ENCODE results near the gene SEC14L1. TPM values are rescaled to one million over a fixed set of nuclear protein-coding genes. Genes with fewer than 3 reads are reported as not detected.

SEC14L1 gene
- total RNA-seq, 2 donors from 2014 or later: 89.0 to 105 TPM

DNA sequence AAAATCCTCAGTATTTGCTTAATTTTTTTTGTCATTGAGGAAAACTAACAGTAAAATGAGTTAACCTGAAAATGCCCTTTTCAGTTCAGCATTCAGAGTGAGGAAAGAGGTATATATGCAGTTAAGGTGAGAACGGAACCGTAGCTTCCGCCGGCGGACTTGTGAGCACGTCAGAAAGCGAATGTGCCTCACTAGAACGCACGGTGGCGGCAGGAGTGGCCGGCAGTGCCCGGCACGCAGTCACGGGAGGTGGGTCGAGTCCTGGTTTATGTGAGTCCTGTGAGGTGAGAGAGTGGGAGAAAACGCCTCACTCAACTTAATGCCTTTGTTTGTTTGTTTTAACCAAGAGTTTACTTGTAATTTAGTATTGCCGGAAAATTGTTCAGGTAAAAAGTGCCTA lies 6.1 kb downstream of the SEC14L1 start:
- Histone ChIP-seq H3K4me1 (ENCODE audit: control insufficient read depth in 1 of 2, low read depth in 2 of 2) (peaks cover 22 to 52% of the 10 kb centered on the region in 2 donors), H3K36me3 (peaks cover 8% of the 10 kb centered on the region), H3K9me3 (no peaks in the 10 kb centered on the region), H3K27me3 (replicated peaks; ENCODE audit: insufficient read depth) (no peaks in the 10 kb centered on the region), H3K27ac (no peak overlapping the region), H3K4me3 (no peak overlapping the region)
- ATAC-seq (ENCODE audit: insufficient number of reproducible peaks, low FRiP score, low read depth) (no peak), DNase-seq (ENCODE audit: low spot score) (no peak)
- TF ChIP-seq, protein P1, sequence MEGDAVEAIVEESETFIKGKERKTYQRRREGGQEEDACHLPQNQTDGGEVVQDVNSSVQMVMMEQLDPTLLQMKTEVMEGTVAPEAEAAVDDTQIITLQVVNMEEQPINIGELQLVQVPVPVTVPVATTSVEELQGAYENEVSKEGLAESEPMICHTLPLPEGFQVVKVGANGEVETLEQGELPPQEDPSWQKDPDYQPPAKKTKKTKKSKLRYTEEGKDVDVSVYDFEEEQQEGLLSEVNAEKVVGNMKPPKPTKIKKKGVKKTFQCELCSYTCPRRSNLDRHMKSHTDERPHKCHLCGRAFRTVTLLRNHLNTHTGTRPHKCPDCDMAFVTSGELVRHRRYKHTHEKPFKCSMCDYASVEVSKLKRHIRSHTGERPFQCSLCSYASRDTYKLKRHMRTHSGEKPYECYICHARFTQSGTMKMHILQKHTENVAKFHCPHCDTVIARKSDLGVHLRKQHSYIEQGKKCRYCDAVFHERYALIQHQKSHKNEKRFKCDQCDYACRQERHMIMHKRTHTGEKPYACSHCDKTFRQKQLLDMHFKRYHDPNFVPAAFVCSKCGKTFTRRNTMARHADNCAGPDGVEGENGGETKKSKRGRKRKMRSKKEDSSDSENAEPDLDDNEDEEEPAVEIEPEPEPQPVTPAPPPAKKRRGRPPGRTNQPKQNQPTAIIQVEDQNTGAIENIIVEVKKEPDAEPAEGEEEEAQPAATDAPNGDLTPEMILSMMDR (IDR thresholded peaks at IDR 0.05): no peak

DNA sequence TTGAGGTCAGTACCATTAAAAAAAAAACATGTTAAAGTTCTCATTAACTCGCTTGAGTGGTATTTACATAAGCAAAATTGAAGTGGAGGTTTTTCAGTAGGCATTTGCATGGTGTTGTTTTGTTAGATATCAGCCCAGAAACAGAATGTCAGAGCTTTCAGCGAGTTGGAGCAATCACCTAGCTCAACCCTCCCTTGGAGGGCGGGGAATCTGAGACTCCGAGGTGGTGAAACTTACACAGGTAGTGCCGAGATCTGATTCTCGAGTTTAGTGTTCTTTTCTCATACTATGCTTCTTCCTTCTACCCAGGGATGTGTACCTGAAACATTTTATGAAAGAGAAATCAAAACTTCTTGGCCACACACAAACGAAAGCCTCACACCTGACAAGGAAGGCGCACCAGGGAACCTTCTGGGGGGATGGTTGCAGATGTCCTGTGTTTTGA lies 6.6 kb downstream of the SEC14L1 start:
- Histone ChIP-seq H3K27me3 (replicated peaks; ENCODE audit: insufficient read depth) (no peaks in the 10 kb centered on the region), H3K27ac (no peak overlapping the region), H3K9me3 (no peaks in the 10 kb centered on the region), H3K4me1 (ENCODE audit: control insufficient read depth in 1 of 2, low read depth in 2 of 2) (peaks cover 23 to 54% of the 10 kb centered on the region in 2 donors), H3K4me3 (no peak overlapping the region), H3K36me3 (peaks cover 8% of the 10 kb centered on the region)
- ATAC-seq (ENCODE audit: insufficient number of reproducible peaks, low FRiP score, low read depth): no peak
- TF ChIP-seq, protein P1 (IDR thresholded peaks at IDR 0.05): no peak
- DNase-seq (ENCODE audit: low spot score): no peak

DNA sequence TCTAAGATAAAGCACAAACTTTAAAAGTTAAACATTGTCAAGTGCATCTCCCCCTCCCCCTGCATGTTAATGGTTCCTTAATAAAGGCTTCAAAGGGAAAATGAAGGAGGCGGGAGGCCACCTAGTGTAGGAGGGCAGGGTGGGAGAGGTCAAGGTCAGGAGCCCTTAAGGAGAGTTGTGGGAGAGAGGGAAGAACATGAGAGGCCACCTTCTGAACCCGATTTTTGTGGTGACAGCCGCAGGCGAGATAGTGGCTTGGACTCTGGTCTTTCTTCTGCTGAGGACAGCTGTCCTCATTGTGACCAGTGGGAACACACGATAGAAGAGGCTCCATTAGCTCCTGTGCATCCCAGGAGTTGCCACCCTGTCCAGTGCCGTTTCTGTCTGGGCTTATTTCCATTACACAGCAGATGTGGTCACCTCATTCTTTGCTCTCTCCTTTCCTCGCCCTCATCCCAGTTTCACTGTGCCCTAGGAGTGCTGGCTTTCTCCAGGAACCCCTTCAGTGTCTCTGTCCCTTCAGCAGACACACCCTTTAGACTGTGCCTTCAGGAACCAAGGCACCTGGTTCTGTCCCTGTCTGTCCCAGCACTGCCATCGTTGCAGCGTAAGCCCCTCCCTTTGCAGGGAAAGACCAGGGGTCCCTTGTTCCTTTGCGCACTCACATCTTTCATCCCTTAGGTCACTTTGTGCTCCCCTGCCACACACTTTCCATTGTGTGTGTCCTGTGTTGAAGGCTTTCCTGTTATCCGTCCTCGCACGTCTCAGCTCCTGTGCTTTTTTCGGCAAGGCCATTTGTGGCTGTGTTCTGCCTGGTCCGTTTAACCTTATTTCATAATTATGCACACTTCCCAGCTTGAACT lies 7.5 kb downstream of the SEC14L1 start:
- H3K4me3 ChIP-seq: no peak overlapping the region
- H3K27ac ChIP-seq: peak overlapping the region in 1 of 2 donors; percentile 14
- TF ChIP-seq, protein P1 (IDR thresholded peaks at IDR 0.05): no peak
- peaks cover 32 to 57% of the 10 kb centered on the region in 2 donors for H3K4me1 ChIP-seq (ENCODE audit: control insufficient read depth in 1 of 2, low read depth in 2 of 2)
- no peaks in the 10 kb centered on the region for H3K9me3 ChIP-seq
- DNase-seq (ENCODE audit: low spot score) (no peak), ATAC-seq (ENCODE audit: insufficient number of reproducible peaks, low FRiP score, low read depth) (no peak)
- H3K36me3 ChIP-seq: peaks cover 8% of the 10 kb centered on the region
- H3K27me3 ChIP-seq (replicated peaks; ENCODE audit: insufficient read depth): no peaks in the 10 kb centered on the region

DNA sequence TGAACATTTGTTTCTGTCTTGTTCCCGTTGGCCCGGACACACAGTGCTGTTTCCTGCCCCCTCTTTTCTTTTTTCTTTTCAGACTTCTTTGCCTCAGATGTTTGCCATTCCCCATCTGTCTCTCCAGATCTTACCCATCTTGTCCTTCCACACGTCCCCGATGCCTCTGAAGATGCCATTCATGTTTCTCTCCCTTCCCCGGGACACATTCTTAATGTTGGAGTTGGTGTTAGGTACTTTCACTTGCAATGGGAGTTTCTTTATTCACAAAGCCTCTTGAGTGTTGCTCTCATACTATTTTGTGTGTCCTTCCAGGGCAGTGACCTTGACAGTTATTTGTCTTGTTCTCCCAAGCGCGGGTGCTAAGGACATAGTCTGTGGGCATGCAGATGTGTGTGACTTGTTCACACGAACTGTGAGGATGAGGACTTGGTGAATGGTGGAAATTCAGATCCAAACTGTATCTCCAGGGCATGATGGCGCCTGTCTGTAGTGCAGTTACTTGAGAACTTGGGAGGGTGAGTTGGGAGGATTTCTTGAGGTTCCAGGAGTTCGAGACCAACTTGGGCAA lies 8.3 kb downstream of the SEC14L1 start:
- no peak for DNase-seq (ENCODE audit: low spot score)
- peaks cover 32 to 59% of the 10 kb centered on the region in 2 donors for H3K4me1 ChIP-seq (ENCODE audit: control insufficient read depth in 1 of 2, low read depth in 2 of 2)
- TF ChIP-seq, protein P1 (IDR thresholded peaks at IDR 0.05): no peak
- H3K27ac ChIP-seq: no peak overlapping the region
- no peaks in the 10 kb centered on the region for H3K9me3 ChIP-seq
- H3K4me3 ChIP-seq: no peak overlapping the region
- no peaks in the 10 kb centered on the region for H3K27me3 ChIP-seq (replicated peaks; ENCODE audit: insufficient read depth)
- ATAC-seq (ENCODE audit: insufficient number of reproducible peaks, low FRiP score, low read depth): no peak
- H3K36me3 ChIP-seq: peaks cover 8% of the 10 kb centered on the region

DNA sequence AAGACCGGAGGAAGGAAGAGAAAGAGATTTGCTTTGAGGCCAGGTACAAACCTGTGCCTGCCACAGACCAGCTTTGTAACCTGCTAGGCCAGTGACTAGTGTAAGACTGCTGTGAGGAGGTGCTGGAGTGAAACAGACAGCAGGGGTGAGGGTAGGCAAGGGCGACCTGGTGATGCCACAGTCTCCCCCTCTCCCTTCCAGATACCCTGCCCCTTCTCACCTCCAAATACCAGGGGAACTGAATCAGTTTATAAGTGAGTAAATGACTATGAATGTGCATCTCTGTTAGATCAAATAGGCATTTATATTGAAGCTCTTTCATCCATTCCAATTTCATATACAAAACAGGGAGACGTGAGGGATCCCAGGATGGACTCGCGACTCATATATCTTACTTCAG lies 9.4 kb downstream of the SEC14L1 start:
- no peaks in the 10 kb centered on the region for H3K9me3 ChIP-seq
- H3K4me3 ChIP-seq: no peak overlapping the region
- H3K27me3 ChIP-seq (replicated peaks; ENCODE audit: insufficient read depth): no peaks in the 10 kb centered on the region
- H3K36me3 ChIP-seq: peaks cover 8% of the 10 kb centered on the region
- no peak overlapping the region for H3K27ac ChIP-seq
- peaks cover 31 to 50% of the 10 kb centered on the region in 2 donors for H3K4me1 ChIP-seq (ENCODE audit: control insufficient read depth in 1 of 2, low read depth in 2 of 2)
- DNase-seq (ENCODE audit: low spot score): no peak
- no peak for ATAC-seq (ENCODE audit: insufficient number of reproducible peaks, low FRiP score, low read depth)
- TF ChIP-seq, protein P1 (IDR thresholded peaks at IDR 0.05): no peak
